ENCODE data around the gene RTRAF.

GRCh38 chr14:52039124-52039815 lies 49.9 kb downstream of the RTRAF start:
- TF ChIP-seq CTCF (IDR thresholded peaks at IDR 0.05) (no peak), POLR2A (IDR thresholded peaks at IDR 0.05) (no peak), POLR2AphosphoS5 (IDR thresholded peaks at IDR 0.05) (no peak), EP300 (IDR thresholded peaks at IDR 0.05) (no peak)

All from upper lobe of left lung (tissue), 4 donors.